HG03439 (cell line): ENCODE data around the gene CLASRP.
"Not testable (repeated sequence)": the region's sequence is repeated elsewhere in the genome, so short reads cannot be mapped to it uniquely, and the experiment has no call there.

Experiments used
- ATAC-seq: cut with Tn5 transposase; IDR thresholded peaks from one replicate; pipeline ENCODE4 v1.9.1; 2021; ENCODE audit warnings: mild to moderate bottlenecking, moderate library complexity; ENCODE audit not compliant: unreplicated experiment

The CLASRP gene

GRCh38 chr19:45038931-45039893 is at the start of gene CLASRP:
Gene CLASRP, plus strand, starts transcription at chr19:45039045. Its CDS starts 1,168 bp downstream, at chr19:45040213.
- peak; percentile 71 for ATAC-seq

GRCh38 chr19:44990459-44990858 is 48.4 kb upstream of the CLASRP start:
- no peak for ATAC-seq

GRCh38 chr19:44990966-44991365 is 47.9 kb upstream of the CLASRP start:
- ATAC-seq, result no peak

- no peak for ATAC-seq
Observed at GRCh38 chr19:44992336-44993163, 46.3 kb upstream of the CLASRP start.

- ATAC-seq, result no peak
Observed at GRCh38 chr19:44993526-44993925, 45.3 kb upstream of the CLASRP start.

- ATAC-seq, result no peak
Observed at GRCh38 chr19:44993926-44994537, 44.8 kb upstream of the CLASRP start.

GRCh38 chr19:44998025-44998424 is 40.8 kb upstream of the CLASRP start:
- ATAC-seq, result no peak

- not testable (repeated sequence) for ATAC-seq
Observed at GRCh38 chr19:44999131-44999925, 39.5 kb upstream of the CLASRP start.

GRCh38 chr19:45000665-45001064 is 38.2 kb upstream of the CLASRP start:
- ATAC-seq, result not testable (repeated sequence)

GRCh38 chr19:45001087-45001739 is 37.6 kb upstream of the CLASRP start, which contains the start of gene RELB:
Gene RELB, plus strand, starts transcription at chr19:45001464. Its CDS starts 116 bp downstream, at chr19:45001580.
- ATAC-seq, result peak; percentile 50

GRCh38 chr19:45003485-45003884 is 35.4 kb upstream of the CLASRP start:
- no peak for ATAC-seq

- ATAC-seq, result no peak
Observed at GRCh38 chr19:45005787-45006186, 33.1 kb upstream of the CLASRP start.

GRCh38 chr19:45008552-45008951 is 30.3 kb upstream of the CLASRP start:
- ATAC-seq, result no peak

- ATAC-seq, result no peak
Observed at GRCh38 chr19:45009625-45010255, 29.1 kb upstream of the CLASRP start.

GRCh38 chr19:45010306-45010705 is 28.5 kb upstream of the CLASRP start:
- no peak for ATAC-seq

GRCh38 chr19:45011959-45012358 is 26.9 kb upstream of the CLASRP start:
- ATAC-seq, result no peak

GRCh38 chr19:45016388-45017314 is 22.2 kb upstream of the CLASRP start:
- peak; percentile 73 for ATAC-seq

GRCh38 chr19:45019187-45019586 is 19.7 kb upstream of the CLASRP start:
- no peak for ATAC-seq
